ENCODE data around the gene FRMD4A. TPM values are rescaled to one million over a fixed set of nuclear protein-coding genes. Genes with fewer than 3 reads are reported as not detected.

FRMD4A gene
- total RNA-seq, 2 experiments from 2014 or later: 0.17 TPM; not detected in 1

- TF ChIP-seq EZH2phosphoT487 (IDR thresholded peaks at IDR 0.05; ENCODE audit: borderline replicate concordance, low read depth, low read length): no peak
- TF ChIP-seq CTCF (conservative IDR thresholded peaks at IDR 0.05; ENCODE audit: low read length): no peak
- Histone ChIP-seq H3K36me3 (ENCODE audit: insufficient read depth, low read length) (no peaks in the 10 kb centered on the region), H3K9me3 (ENCODE audit: low read length) (no peaks in the 10 kb centered on the region), H3K27ac (ENCODE audit: low read depth, low read length, poor library complexity, severe bottlenecking) (no peak overlapping the region), H3K9me2 (ENCODE audit: insufficient read depth, low read length) (no peaks in the 10 kb centered on the region), H2AFZ (ENCODE audit: low read length) (no peak overlapping the region), H3K4me3 (ENCODE audit: low read depth, low read length, poor library complexity, severe bottlenecking) (no peak overlapping the region), H3K79me2 (ENCODE audit: insufficient read depth, low read depth, low read length) (no peaks in the 10 kb centered on the region), H3K4me1 (ENCODE audit: insufficient read depth, low read length, poor library complexity, severe bottlenecking) (no peaks in the 10 kb centered on the region), H4K20me1 (ENCODE audit: insufficient read depth, low read length) (no peaks in the 10 kb centered on the region), H3K4me2 (ENCODE audit: low read length) (no peak overlapping the region)
- ChIA-PET CTCF (ENCODE audit: unreplicated experiment) (no interaction called here), POLR2A (no interaction called here)
- no peak for DNase-seq (ENCODE audit: low spot score)
- intact Hi-C loops (cut with micrococcal nuclease; ENCODE audit: unreplicated experiment): no loop called here
- BruUV-seq (replicated peaks): no TSS peak
Measured at GRCh38 chr10:13882119-13882711, 448.5 kb downstream of the FRMD4A start.

- Histone ChIP-seq H3K79me2 (ENCODE audit: insufficient read depth, low read depth, low read length) (no peaks in the 10 kb centered on the region), H3K4me3 (ENCODE audit: low read depth, low read length, poor library complexity, severe bottlenecking) (no peak overlapping the region), H3K27ac (ENCODE audit: low read depth, low read length, poor library complexity, severe bottlenecking) (no peak overlapping the region), H2AFZ (ENCODE audit: low read length) (no peak overlapping the region), H4K20me1 (ENCODE audit: insufficient read depth, low read length) (no peaks in the 10 kb centered on the region), H3K9me2 (ENCODE audit: insufficient read depth, low read length) (no peaks in the 10 kb centered on the region), H3K36me3 (ENCODE audit: insufficient read depth, low read length) (no peaks in the 10 kb centered on the region), H3K4me2 (ENCODE audit: low read length) (no peak overlapping the region), H3K4me1 (ENCODE audit: insufficient read depth, low read length, poor library complexity, severe bottlenecking) (no peaks in the 10 kb centered on the region), H3K9me3 (ENCODE audit: low read length) (no peaks in the 10 kb centered on the region)
- ChIA-PET POLR2A (no interaction called here), CTCF (ENCODE audit: unreplicated experiment) (no interaction called here)
- TF ChIP-seq EZH2phosphoT487 (IDR thresholded peaks at IDR 0.05; ENCODE audit: borderline replicate concordance, low read depth, low read length) (no peak), CTCF (conservative IDR thresholded peaks at IDR 0.05; ENCODE audit: low read length) (no peak)
- intact Hi-C loops (cut with micrococcal nuclease; ENCODE audit: unreplicated experiment): no loop called here
- DNase-seq (ENCODE audit: low spot score): no peak
- no TSS peak for BruUV-seq (replicated peaks)
Measured at GRCh38 chr10:13880760-13881159, 450.0 kb downstream of the FRMD4A start.

- DNase-seq (ENCODE audit: low spot score): no peak
- Histone ChIP-seq H3K4me3 (ENCODE audit: low read depth, low read length, poor library complexity, severe bottlenecking) (no peak overlapping the region), H2AFZ (ENCODE audit: low read length) (no peak overlapping the region), H3K79me2 (ENCODE audit: insufficient read depth, low read depth, low read length) (no peaks in the 10 kb centered on the region), H3K9me2 (ENCODE audit: insufficient read depth, low read length) (no peaks in the 10 kb centered on the region), H4K20me1 (ENCODE audit: insufficient read depth, low read length) (no peaks in the 10 kb centered on the region), H3K27ac (ENCODE audit: low read depth, low read length, poor library complexity, severe bottlenecking) (no peak overlapping the region), H3K4me2 (ENCODE audit: low read length) (no peak overlapping the region), H3K36me3 (ENCODE audit: insufficient read depth, low read length) (no peaks in the 10 kb centered on the region), H3K9me3 (ENCODE audit: low read length) (no peaks in the 10 kb centered on the region), H3K4me1 (ENCODE audit: insufficient read depth, low read length, poor library complexity, severe bottlenecking) (peaks cover 15% of the 10 kb centered on the region)
- POLR2A ChIA-PET: interaction anchor here (0.6 to 0.9 kb wide), 2 partner anchors 45 to 1251 kb away, joined by 3 to 4 read pairs; no protein-coding TSS in a partner anchor
- intact Hi-C loops (cut with micrococcal nuclease; ENCODE audit: unreplicated experiment): loop anchor here (10.0 kb wide), 1 partner anchor 93 kb away; no protein-coding TSS in a partner anchor
- no TSS peak for BruUV-seq (replicated peaks)
- CTCF ChIA-PET (ENCODE audit: unreplicated experiment): no interaction called here
- TF ChIP-seq CTCF (conservative IDR thresholded peaks at IDR 0.05; ENCODE audit: low read length) (no peak), EZH2phosphoT487 (IDR thresholded peaks at IDR 0.05; ENCODE audit: borderline replicate concordance, low read depth, low read length) (no peak)
Measured at GRCh38 chr10:13877154-13877909, 453.4 kb downstream of the FRMD4A start.
